ENCODE data around the gene FAM222B.
"Not testable (repeated sequence)": the region's sequence is repeated elsewhere in the genome, so short reads cannot be mapped to it uniquely, and the experiment has no call there.

The FAM222B gene

GRCh38 chr17:28725660-28726225 is 116.8 kb downstream of the FAM222B start:
- peak; percentile 80 for DNase-seq

- DNase-seq = peak; percentile 60
Observed at GRCh38 chr17:28725166-28725659, 117.4 kb downstream of the FAM222B start.

- DNase-seq = no peak
Observed at GRCh38 chr17:28724500-28725165, 118.0 kb downstream of the FAM222B start.

- not testable (repeated sequence) for DNase-seq
Observed at GRCh38 chr17:28723836-28724499, 118.6 kb downstream of the FAM222B start.

- no peak for DNase-seq
Observed at GRCh38 chr17:28723159-28723835, 119.3 kb downstream of the FAM222B start.

- DNase-seq = no peak
Observed at GRCh38 chr17:28722417-28723158, 120.0 kb downstream of the FAM222B start.

GRCh38 chr17:28720997-28721329 is 121.6 kb downstream of the FAM222B start:
- not testable (repeated sequence) for DNase-seq

GRCh38 chr17:28720247-28720996 is 122.2 kb downstream of the FAM222B start:
- no peak for DNase-seq

GRCh38 chr17:28719021-28719433 is 123.6 kb downstream of the FAM222B start:
- DNase-seq = no peak

GRCh38 chr17:28718333-28719020 is 124.1 kb downstream of the FAM222B start:
- DNase-seq = no peak

- DNase-seq = peak; percentile 96
Observed at GRCh38 chr17:28717578-28718332, 124.8 kb downstream of the FAM222B start, which contains the start of gene RAB34. Gene RAB34 (minus strand): TSS chr17:28717868. CDS start chr17:28717266, 602 bp downstream.

GRCh38 chr17:28716740-28717577 is 125.6 kb downstream of the FAM222B start:
- peak; percentile 72 for DNase-seq

- no peak for DNase-seq
Observed at GRCh38 chr17:28715217-28715616, 127.4 kb downstream of the FAM222B start.

GRCh38 chr17:28714281-28714680 is 128.3 kb downstream of the FAM222B start:
- no peak for DNase-seq

GRCh38 chr17:28712705-28713415 is 129.7 kb downstream of the FAM222B start:
- DNase-seq = no peak

- DNase-seq = peak; percentile 73
Observed at GRCh38 chr17:28712032-28712704, 130.4 kb downstream of the FAM222B start.

- DNase-seq = no peak
Observed at GRCh38 chr17:28711723-28712031, 130.9 kb downstream of the FAM222B start, which contains the start of gene PROCA1. Gene PROCA1 (minus strand): TSS chr17:28711888. CDS start chr17:28711660, 228 bp downstream.

Data from eye (tissue), 1 donor.